DMS153 treated with DMSO at 0.1 percent for 48 hours (cell line): ENCODE results near the gene SEC11A.
"Not testable (repeated sequence)": the region's sequence is repeated elsewhere in the genome, so short reads cannot be mapped to it uniquely, and the experiment has no call there.

Source experiments
- DNase-seq: peaks from one replicate; lab custom pipeline; 2025; ENCODE audit not compliant: unreplicated experiment; lab: John Stamatoyannopoulos, UW

SEC11A gene

GRCh38 chr15:84716036-84716732 lies at the start of gene SEC11A:
Gene SEC11A (minus strand): TSS chr15:84716139. CDS start chr15:84716075, 64 bp downstream.
- peak; percentile 48 for DNase-seq

GRCh38 chr15:84765675-84766074 lies 49.7 kb upstream of the SEC11A start:
- DNase-seq, result no peak

- no peak for DNase-seq
Observed at GRCh38 chr15:84764989-84765388, 49.0 kb upstream of the SEC11A start.

GRCh38 chr15:84764585-84764984 lies 48.6 kb upstream of the SEC11A start:
- DNase-seq, result no peak

- no peak for DNase-seq
Observed at GRCh38 chr15:84762840-84763572, 47.1 kb upstream of the SEC11A start.

GRCh38 chr15:84761607-84762131 lies 45.7 kb upstream of the SEC11A start:
- no peak for DNase-seq

GRCh38 chr15:84760219-84760618 lies 44.3 kb upstream of the SEC11A start:
- no peak for DNase-seq

GRCh38 chr15:84759018-84759417 lies 43.1 kb upstream of the SEC11A start:
- DNase-seq, result no peak

- DNase-seq, result no peak
Observed at GRCh38 chr15:84755736-84756527, 40.0 kb upstream of the SEC11A start.

GRCh38 chr15:84754889-84755288 lies 39.0 kb upstream of the SEC11A start:
- DNase-seq, result not testable (repeated sequence)

GRCh38 chr15:84752700-84753099 lies 36.8 kb upstream of the SEC11A start:
- DNase-seq, result no peak

- DNase-seq, result no peak
Observed at GRCh38 chr15:84752195-84752594, 36.3 kb upstream of the SEC11A start.

GRCh38 chr15:84751721-84752120 lies 35.8 kb upstream of the SEC11A start:
- DNase-seq, result not testable (repeated sequence)

GRCh38 chr15:84750583-84751092 lies 34.7 kb upstream of the SEC11A start:
- no peak for DNase-seq

GRCh38 chr15:84749111-84749991 lies 33.4 kb upstream of the SEC11A start:
- no peak for DNase-seq

- no peak for DNase-seq
Observed at GRCh38 chr15:84748274-84749110, 32.6 kb upstream of the SEC11A start, which contains the start of gene ZNF592. Gene ZNF592 (plus strand): TSS chr15:84748592. CDS start chr15:84782676, 34,084 bp downstream.

- no peak for DNase-seq
Observed at GRCh38 chr15:84747416-84748273, 31.7 kb upstream of the SEC11A start.

GRCh38 chr15:84741121-84741520 lies 25.2 kb upstream of the SEC11A start:
- no peak for DNase-seq
